LNCAP (cell line): ENCODE data around the gene CFAP54.

ENCODE experiments used
- TF ChIP-seq, protein P1 (sequence below): fragments of 450-650 bp; IDR thresholded peaks from 2 replicates; pipeline ENCODE4 v1.5.1; 2017; ENCODE audit warnings: mild to moderate bottlenecking

CFAP54 gene

GRCh38 chr12:96571101-96571862 lies 81.9 kb downstream of the CFAP54 start:
- TF ChIP-seq, protein P1, sequence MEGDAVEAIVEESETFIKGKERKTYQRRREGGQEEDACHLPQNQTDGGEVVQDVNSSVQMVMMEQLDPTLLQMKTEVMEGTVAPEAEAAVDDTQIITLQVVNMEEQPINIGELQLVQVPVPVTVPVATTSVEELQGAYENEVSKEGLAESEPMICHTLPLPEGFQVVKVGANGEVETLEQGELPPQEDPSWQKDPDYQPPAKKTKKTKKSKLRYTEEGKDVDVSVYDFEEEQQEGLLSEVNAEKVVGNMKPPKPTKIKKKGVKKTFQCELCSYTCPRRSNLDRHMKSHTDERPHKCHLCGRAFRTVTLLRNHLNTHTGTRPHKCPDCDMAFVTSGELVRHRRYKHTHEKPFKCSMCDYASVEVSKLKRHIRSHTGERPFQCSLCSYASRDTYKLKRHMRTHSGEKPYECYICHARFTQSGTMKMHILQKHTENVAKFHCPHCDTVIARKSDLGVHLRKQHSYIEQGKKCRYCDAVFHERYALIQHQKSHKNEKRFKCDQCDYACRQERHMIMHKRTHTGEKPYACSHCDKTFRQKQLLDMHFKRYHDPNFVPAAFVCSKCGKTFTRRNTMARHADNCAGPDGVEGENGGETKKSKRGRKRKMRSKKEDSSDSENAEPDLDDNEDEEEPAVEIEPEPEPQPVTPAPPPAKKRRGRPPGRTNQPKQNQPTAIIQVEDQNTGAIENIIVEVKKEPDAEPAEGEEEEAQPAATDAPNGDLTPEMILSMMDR, result no peak

- TF ChIP-seq, protein P1, result peak; percentile 67
Observed at GRCh38 chr12:96578526-96579125, 89.2 kb downstream of the CFAP54 start.

- TF ChIP-seq, protein P1, result no peak
Observed at GRCh38 chr12:96585977-96586376, 96.6 kb downstream of the CFAP54 start.

- TF ChIP-seq, protein P1, result no peak
Observed at GRCh38 chr12:96587691-96588090, 98.3 kb downstream of the CFAP54 start.

GRCh38 chr12:96590970-96591369 lies 101.6 kb downstream of the CFAP54 start:
- TF ChIP-seq, protein P1, result no peak

DNA sequence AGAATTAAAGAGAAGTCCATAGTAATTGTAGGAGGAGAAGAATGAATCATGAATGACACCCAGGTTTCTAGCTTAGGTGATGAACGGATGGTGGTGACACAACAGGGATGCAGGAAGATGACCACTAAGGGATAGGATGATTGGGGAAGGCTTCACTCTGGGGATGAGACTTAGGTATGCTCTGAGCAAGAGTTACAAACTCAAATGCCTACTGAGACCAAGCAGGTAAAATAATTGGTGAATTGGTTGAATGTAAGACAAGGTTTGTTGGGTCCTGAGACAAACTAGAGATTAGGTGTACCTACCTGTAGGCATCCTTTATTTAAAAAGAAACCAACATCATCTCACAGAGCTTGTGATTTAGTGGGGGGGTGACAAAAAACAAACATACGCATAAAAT lies 116.3 kb downstream of the CFAP54 start:
- TF ChIP-seq, protein P1, result no peak

- TF ChIP-seq, protein P1, result no peak
Observed at GRCh38 chr12:96606134-96606533, 116.8 kb downstream of the CFAP54 start.
